Right cardiac atrium (tissue), 5 donors: ENCODE data around the gene SCAPER. TPM values are rescaled to one million over a fixed set of nuclear protein-coding genes. Genes with fewer than 3 reads are reported as not detected.
A peak's percentile ranks its signal among the peaks of the same experiment; 100 is the strongest.
"Not testable (repeated sequence)": the region's sequence is repeated elsewhere in the genome, so short reads cannot be mapped to it uniquely, and the experiment has no call there.

Source experiments
- ATAC-seq, 2 donors: fragments of 200-7000 bp; cut with Tn5 transposase; one replicate each; pipeline versions ENCODE4 v1.8.0 to v1.9.1; 2020; ENCODE audit warnings: moderate library complexity in 2 of 2, mild to moderate bottlenecking in 1 of 2
- DNase-seq, 3 donors: peaks; one replicate each; pipeline ENCODE4 v3.0.0-alpha.2; 2020
- H3K27ac ChIP-seq: one replicate; pipeline ENCODE4 v1.5.1; 2013; ENCODE audit warnings: mild to moderate bottlenecking, low read length, control low read depth, moderate library complexity
- H3K27me3 ChIP-seq: one replicate; pipeline ENCODE4 v1.6.1; 2013; ENCODE audit not compliant: control insufficient read depth, insufficient read depth
- H3K4me1 ChIP-seq: one replicate; pipeline ENCODE4 v1.6.1; 2013; ENCODE audit warnings: low read length; ENCODE audit not compliant: control insufficient read depth, insufficient read depth
- H3K4me3 ChIP-seq: one replicate; pipeline ENCODE4 v1.5.1; 2013; ENCODE audit warnings: low read length, control low read depth
- H3K9me3 ChIP-seq: one replicate; pipeline ENCODE4 v1.6.1; 2013; ENCODE audit warnings: low read length; ENCODE audit not compliant: control insufficient read depth
- WGBS: extraction: QIAGEN DNeasy Blood & Tissue Kit; methylation state at CpG from one replicate; pipeline ENCODE4 v1.1.7; 2013; 5-methylcytosine and 5-hydroxymethylcytosine counted together
- intact Hi-C, 4 donors: fragments of 100-400 bp; cut with DNase I; formaldehyde crosslinking; loops; one replicate each; pipeline versions ENCODE4 v1.11.0 to v1.14.0; 2022 to 2023
- polyA plus RNA-seq: library from polyadenylated mRNA; stranded (reverse); fragments of 200-250 nt; gene quantifications from one replicate; pipeline ENCODE4 v1.2.3, GENCODE V29; 2013
- total RNA-seq, 4 donors: library from RNA; stranded (reverse); fragmentation: NEBNext Ultra II Directional; extraction: Animal tissue kit (Norgen Biotek cat#: 25700); gene quantifications; one replicate each; pipeline ENCODE4 v1.2.1, GENCODE V29; 2021
- donor health status: healthy with polysubstance abuse.
- donor health status: DM: no; HTN: yes; CAD: no.
- donor health status: DM: no; HTN: no; CAD: no.
- donor health status: DM: no; HTN: yes; CAD: no; lungs with severe emphysema.
- donor health status: DM: yes; HTN: yes; CAD: no.

Gene SCAPER
- total and polyA plus RNA-seq, 5 donors = 16.3 to 43.5 (median 36.3) TPM

DNA sequence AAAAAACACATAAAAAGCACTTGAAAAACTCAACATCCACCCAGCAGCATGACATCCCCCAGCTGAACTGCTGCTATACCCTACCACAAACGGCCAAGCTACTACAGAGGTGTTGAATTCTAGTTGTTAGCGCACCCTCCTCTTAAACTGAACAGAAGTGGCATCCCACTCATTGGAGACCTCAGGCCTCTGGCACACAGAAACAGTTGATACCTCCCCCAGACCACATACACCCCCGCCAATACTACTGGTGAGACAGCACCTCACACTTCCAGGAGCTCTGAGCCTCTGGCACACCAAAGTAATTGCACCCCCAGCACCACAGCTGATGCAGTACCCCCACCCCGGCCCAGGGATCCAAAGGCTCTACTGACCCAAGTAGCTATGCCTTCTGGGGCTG lies 190.2 kb downstream of the SCAPER start:
- no peaks in the 10 kb centered on the region for H3K4me1 ChIP-seq
- H3K27ac ChIP-seq = no peak overlapping the region
- DNase-seq (peak in 1 of 3 donors; percentile 11), ATAC-seq (no peak)
- WGBS = 93% methylated on average over 4 of the region's 4 CpGs
- H3K4me3 ChIP-seq = no peak overlapping the region
- no peaks in the 10 kb centered on the region for H3K27me3 ChIP-seq
- intact Hi-C loops = no loop called here
- H3K9me3 ChIP-seq = no peaks in the 10 kb centered on the region

DNA sequence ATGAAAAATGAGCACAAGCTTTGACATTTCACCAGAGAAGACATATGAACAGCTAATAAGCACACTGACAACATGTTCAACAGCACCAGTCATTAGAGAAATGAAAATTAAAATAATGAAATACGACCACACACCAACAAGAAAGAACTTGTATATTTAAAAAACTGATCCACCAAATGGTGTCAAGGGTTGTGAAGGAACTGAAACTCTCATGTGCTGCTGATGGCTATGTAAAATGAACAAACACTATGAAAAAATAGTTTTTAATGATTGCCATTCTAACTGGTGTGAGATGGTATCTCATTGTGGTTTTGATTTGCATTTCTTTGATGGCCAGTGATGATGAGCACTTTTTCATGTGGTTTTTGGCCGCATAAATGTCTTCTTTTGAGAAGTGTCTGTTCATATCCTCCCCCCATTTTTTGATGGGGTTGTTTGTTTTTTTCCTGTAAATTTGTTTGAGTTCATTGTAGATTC lies 193.8 kb downstream of the SCAPER start:
- ATAC-seq (no peak), DNase-seq (no peak)
- Histone ChIP-seq H3K27me3 (no peaks in the 10 kb centered on the region), H3K4me3 (no peak overlapping the region), H3K9me3 (no peaks in the 10 kb centered on the region), H3K4me1 (no peaks in the 10 kb centered on the region), H3K27ac (no peak overlapping the region)
- intact Hi-C loops = no loop called here
- 93% methylated on average over 2 of the region's 2 CpGs for WGBS

DNA sequence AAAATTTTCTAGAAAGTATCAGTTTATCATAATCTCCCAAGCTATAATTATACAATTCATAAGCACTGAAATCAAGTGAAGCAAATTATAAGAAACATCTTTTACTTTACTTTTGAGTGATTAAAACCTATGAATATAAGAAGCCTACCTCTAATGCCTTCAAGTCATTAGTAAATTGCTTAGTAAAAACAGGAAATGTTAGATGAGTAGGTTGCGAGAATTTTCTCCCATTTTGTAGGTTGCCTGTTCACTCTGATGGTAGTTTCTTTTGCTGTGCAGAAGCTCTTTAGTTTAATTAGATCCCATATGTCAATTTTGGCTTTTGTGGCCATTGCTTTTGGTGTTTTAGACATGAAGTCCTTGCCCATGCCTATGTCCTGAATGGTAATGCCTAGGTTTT lies 201.1 kb downstream of the SCAPER start:
- DNase-seq, H3K4me1 ChIP-seq, ATAC-seq, H3K4me3 ChIP-seq, intact Hi-C loops, H3K27ac ChIP-seq, H3K9me3 ChIP-seq, H3K27me3 ChIP-seq: not testable (repeated sequence)
- 98% methylated on average over 1 of the region's 1 CpG for WGBS

DNA sequence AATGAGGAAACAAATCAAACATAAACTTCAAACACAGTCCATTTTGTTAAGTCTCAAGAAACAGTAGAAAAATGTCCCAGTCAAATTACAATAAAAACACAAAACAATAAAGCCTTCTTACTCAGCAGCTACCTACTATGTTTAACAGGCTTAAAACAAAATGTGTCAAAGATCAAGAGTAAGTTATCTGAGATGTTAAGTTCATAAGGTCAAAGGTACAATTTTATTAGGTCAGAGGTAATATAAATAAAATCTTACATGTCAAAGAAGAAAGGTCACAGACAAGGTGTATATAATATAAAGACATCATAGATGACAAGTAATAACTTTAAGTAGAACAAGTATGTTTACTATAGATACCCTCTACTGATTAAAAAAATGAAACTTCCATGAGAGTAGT lies 208.3 kb downstream of the SCAPER start:
- no peak overlapping the region for H3K4me3 ChIP-seq
- no peaks in the 10 kb centered on the region for H3K27me3 ChIP-seq
- no peak for DNase-seq
- H3K4me1 ChIP-seq = no peaks in the 10 kb centered on the region
- no peak for ATAC-seq
- H3K27ac ChIP-seq = no peak overlapping the region
- intact Hi-C loops = no loop called here
- no peaks in the 10 kb centered on the region for H3K9me3 ChIP-seq

DNA sequence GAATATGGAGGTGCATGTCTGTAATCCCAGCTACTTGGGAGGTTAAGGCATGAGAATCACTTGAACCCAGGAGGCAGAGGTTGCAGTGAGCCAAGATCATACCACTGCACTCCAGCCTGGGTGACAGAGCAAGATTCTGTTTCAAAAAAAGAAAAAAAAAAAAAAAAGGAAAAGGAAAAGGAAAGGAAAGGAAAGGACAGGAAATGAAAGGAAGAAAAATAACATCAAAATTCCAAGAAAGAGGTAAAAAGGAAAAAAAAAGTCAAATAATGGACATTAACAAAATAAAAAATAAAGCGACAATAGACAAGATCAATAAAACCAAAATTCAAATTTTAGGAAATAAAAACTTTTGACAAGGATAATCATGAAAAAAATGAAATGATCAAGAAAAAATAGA lies 212.6 kb downstream of the SCAPER start:
- H3K27ac ChIP-seq, H3K9me3 ChIP-seq, H3K4me3 ChIP-seq, H3K4me1 ChIP-seq, ATAC-seq, H3K27me3 ChIP-seq, DNase-seq, intact Hi-C loops: not testable (repeated sequence)
- WGBS = 99% methylated on average over 1 of the region's 1 CpG

DNA sequence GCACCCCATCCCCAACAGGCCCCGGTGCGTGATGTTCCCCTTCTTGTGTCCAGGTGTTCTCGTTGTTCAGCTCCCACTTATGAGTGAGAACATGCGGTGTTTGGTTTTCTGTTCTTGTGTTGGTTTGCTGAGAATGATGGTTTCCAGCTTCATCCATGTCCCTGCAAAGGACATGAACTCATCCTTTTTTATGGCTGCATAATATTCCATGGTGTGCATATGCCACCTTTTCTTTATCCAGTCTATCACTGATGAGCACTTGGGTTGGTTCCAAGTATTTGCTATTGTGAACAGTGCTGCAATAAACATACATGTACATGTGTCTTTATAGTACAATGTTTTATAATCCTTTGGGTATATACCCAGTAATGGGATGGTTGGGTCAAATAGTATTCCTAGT lies 217.5 kb downstream of the SCAPER start:
- DNase-seq, H3K4me1 ChIP-seq, ATAC-seq, H3K4me3 ChIP-seq, H3K27me3 ChIP-seq, H3K27ac ChIP-seq, H3K9me3 ChIP-seq, intact Hi-C loops: not testable (repeated sequence)
- WGBS = 95% methylated on average over 4 of the region's 4 CpGs

DNA sequence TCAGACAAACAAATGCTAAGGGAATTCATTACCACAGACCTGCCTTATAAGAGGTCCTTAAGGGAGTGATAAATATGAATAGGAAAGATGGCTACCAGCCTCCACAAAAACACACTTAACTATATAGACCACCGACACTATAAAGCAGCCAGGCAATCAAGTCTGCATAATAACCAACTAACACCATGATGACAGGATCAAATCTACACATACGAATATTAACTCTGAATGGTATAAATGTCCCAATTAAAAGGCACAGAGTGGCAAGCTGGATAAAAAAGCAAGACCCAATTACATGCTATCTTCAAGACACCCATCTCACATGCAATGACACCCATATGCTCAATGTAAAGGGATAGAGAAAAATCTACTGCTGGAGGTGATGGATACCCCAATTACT lies 221.1 kb downstream of the SCAPER start:
- ATAC-seq = no peak
- Histone ChIP-seq H3K4me3 (no peak overlapping the region), H3K27me3 (no peaks in the 10 kb centered on the region), H3K9me3 (no peaks in the 10 kb centered on the region), H3K27ac (no peak overlapping the region), H3K4me1 (no peaks in the 10 kb centered on the region)
- WGBS = 98% methylated on average over 2 of the region's 2 CpGs
- DNase-seq = no peak
- intact Hi-C loops = no loop called here

DNA sequence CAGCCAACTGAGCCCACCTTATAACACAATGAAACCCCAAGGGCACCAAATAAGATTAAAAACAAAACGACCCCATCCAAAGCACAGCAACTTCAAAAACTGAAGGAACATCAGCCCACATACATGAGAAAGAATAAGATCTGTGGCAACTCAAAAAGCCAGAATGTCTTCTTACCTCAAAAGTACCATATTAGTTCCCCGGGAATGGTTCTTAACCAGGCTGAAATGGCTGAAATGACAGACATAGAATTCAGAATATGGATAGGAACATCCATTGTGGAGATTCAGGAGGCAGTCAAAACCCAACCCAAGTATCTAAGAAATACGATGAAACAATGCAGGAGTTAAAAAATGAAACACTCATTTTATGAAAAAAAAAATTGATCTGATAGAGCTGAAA lies 222.3 kb downstream of the SCAPER start:
- ATAC-seq (no peak), DNase-seq (no peak)
- Histone ChIP-seq H3K27me3 (no peaks in the 10 kb centered on the region), H3K9me3 (no peaks in the 10 kb centered on the region), H3K4me3 (no peak overlapping the region), H3K4me1 (no peaks in the 10 kb centered on the region), H3K27ac (no peak overlapping the region)
- intact Hi-C loops = no loop called here
- WGBS = 93% methylated on average over 3 of the region's 3 CpGs

DNA sequence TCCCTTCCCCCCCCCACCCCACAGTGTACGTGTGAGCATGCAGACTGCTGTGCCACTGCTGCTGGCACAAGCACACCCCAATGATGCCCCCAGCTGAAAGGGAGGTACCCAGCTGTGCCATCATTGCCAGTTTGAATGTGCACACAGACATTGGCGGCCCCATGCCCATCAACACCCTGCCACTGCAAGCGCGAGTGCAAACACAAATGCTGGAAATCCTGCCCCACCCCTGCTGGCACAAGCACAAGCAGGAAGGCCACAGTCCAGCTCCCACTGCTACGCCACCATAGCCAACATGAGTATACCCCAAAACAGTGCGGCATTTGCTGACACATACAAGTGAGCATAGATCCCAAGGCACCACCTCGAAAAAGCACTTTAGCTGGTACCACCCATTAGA lies 222.9 kb downstream of the SCAPER start:
- DNase-seq (peak in 2 of 3 donors; percentile 15 to 18), ATAC-seq (peak in 1 of 2 donors; percentile 23)
- Histone ChIP-seq H3K27me3 (no peaks in the 10 kb centered on the region), H3K4me1 (no peaks in the 10 kb centered on the region), H3K9me3 (no peaks in the 10 kb centered on the region), H3K27ac (no peak overlapping the region), H3K4me3 (no peak overlapping the region)
- WGBS = 90% methylated on average over 7 of the region's 7 CpGs
- intact Hi-C loops = no loop called here

DNA sequence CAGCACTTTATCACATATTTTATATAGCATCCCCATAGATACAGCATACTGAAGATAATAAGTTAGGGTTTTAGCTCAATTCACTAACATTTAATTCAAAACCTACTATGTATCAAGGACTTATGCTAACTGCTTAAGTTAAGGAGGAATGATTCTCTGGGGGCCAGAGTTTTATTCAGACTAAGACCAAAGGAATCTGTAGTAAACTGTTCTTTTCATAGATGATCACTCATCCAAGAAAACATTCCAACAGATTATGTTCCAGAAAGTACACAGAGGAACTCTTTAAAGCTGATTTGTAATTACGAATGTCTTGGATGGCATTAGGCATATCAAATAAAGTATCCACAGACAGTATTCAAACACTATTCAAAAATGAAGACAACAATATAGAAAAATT lies 226.4 kb downstream of the SCAPER start:
- no peak overlapping the region for H3K27ac ChIP-seq
- intact Hi-C loops = no loop called here
- WGBS = 53% methylated on average over 1 of the region's 1 CpG
- H3K4me1 ChIP-seq = no peaks in the 10 kb centered on the region
- no peak overlapping the region for H3K4me3 ChIP-seq
- H3K27me3 ChIP-seq = no peaks in the 10 kb centered on the region
- ATAC-seq (no peak), DNase-seq (no peak)
- H3K9me3 ChIP-seq = no peaks in the 10 kb centered on the region

DNA sequence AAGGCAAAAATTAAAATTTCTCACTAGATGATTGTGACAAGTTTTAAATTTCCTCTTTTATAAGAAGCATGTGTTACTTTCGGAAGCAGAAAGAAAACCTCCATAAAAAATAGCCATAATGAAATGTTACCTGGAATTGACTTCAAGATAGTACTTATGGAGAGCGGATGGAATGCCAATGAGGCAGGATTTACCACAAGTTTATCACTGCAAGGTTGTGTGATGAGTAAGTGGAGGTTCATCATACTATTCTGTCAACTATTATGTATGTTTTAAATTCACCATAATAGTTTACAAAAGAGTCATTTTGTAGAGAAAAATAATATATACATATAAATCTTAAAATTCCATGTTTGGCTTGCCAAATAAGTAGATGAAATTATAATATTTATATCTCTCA lies 230.3 kb downstream of the SCAPER start:
- no peaks in the 10 kb centered on the region for H3K9me3 ChIP-seq
- H3K4me3 ChIP-seq = no peak overlapping the region
- DNase-seq = no peak
- 97% methylated on average over 2 of the region's 2 CpGs for WGBS
- intact Hi-C loops = no loop called here
- no peaks in the 10 kb centered on the region for H3K4me1 ChIP-seq
- no peaks in the 10 kb centered on the region for H3K27me3 ChIP-seq
- ATAC-seq = no peak
- H3K27ac ChIP-seq = no peak overlapping the region

DNA sequence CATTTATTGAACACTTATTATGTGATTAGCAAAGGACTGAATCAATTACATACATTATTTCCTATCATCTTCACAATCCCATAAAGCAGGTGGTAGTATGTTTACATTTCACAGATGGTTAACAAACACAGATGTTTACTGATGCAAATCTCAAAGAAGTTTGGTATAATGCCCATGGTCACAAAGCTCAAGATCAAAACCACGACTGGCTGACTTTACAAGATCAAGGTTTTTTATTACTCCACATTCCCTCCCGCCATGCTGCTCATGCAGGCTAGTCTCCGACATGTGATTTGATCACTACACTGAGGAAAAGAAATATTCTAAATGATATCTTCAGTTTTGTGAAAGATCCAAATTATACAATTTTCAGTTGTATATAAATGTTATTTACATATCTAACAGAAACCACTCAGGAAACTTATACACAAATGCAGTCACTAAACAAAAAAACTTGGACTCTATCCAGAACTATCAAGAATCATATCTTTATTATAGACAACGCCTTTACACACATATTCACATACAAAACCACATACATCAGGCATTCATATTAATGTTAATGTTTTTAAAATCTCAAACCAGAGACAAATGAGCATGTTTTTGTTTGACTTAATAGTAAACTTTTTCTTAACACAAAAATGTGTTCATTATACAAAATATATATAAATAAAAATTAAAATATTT lies 235.5 kb downstream of the SCAPER start:
- H3K27me3 ChIP-seq = no peaks in the 10 kb centered on the region
- intact Hi-C loops = no loop called here
- H3K4me3 ChIP-seq = no peak overlapping the region
- no peaks in the 10 kb centered on the region for H3K9me3 ChIP-seq
- no peaks in the 10 kb centered on the region for H3K4me1 ChIP-seq
- WGBS = 94% methylated on average over 4 of the region's 4 CpGs
- DNase-seq = no peak
- H3K27ac ChIP-seq = no peak overlapping the region
- ATAC-seq = no peak
